ENCODE results near the gene RIPOR2.
"Not testable (repeated sequence)": the region's sequence is repeated elsewhere in the genome, so short reads cannot be mapped to it uniquely, and the experiment has no call there.

Gene RIPOR2

DNA sequence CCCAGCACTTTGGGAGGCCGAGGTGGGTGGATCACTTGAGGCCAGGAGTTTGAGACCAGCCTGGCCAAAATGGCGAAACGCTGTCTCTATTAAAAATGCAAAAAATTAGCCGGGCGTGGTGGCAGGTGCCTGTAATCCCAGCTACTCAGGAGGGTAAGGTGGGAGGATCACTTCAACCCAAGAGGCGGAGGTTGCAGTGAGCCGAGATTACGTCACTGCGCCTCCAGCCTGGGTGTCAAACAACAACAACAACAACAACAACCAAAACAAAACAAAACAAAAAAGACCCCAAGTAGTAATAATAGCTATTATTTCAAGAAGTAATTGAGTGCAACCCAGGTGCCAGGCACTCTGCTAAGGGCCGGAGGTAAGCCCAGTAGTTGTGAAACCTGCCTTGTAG is 21.7 kb downstream of the RIPOR2 start:
- H3K4me1 Mint-ChIP-seq: peaks cover 83% of the 10 kb centered on the region
- H3K27ac Mint-ChIP-seq: peak overlapping the region; percentile 98
- H3K9me3 Mint-ChIP-seq; DNase-seq (ENCODE audit: low spot score in 2 of 2); H3K27me3 Mint-ChIP-seq; ATAC-seq (ENCODE audit: low read depth): not testable (repeated sequence)
- H3K36me3 Mint-ChIP-seq: peaks cover 53% of the 10 kb centered on the region
- H3K4me3 Mint-ChIP-seq: peak overlapping the region; percentile 57

DNA sequence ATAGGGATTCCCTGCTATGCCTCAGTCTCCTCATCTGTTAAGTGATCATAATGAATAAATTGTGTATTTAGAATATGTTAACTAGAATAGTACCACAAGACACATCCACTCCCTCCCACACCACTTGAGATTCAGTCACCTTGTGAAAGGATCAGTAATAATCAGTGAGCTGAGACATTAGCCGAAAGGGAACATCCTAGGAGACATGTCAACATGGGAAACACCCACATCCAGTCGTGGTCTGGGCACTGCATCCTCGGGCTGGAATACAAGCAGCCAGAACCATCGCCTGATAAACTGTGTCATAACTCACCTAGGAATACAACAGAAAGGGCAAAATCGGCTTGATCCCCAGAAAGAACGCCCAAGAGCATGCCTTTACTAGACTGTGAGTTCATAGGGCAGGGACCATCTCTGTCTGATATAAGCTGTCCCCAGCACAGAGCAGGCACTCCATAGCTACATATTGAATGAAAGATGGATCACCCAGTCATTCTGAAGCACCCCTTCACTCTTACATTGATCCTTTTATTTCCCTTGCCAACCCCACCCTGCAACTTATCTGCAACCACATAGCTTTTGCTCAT is 23.9 kb downstream of the RIPOR2 start:
- H3K4me1 Mint-ChIP-seq: peaks cover 85% of the 10 kb centered on the region
- no peak for DNase-seq (ENCODE audit: low spot score in 2 of 2)
- no peaks in the 10 kb centered on the region for H3K27me3 Mint-ChIP-seq
- ATAC-seq (ENCODE audit: low read depth): no peak
- no peaks in the 10 kb centered on the region for H3K9me3 Mint-ChIP-seq
- H3K4me3 Mint-ChIP-seq: peak overlapping the region; percentile 90
- H3K27ac Mint-ChIP-seq: peak overlapping the region; percentile 98
- peaks cover 59% of the 10 kb centered on the region for H3K36me3 Mint-ChIP-seq

DNA sequence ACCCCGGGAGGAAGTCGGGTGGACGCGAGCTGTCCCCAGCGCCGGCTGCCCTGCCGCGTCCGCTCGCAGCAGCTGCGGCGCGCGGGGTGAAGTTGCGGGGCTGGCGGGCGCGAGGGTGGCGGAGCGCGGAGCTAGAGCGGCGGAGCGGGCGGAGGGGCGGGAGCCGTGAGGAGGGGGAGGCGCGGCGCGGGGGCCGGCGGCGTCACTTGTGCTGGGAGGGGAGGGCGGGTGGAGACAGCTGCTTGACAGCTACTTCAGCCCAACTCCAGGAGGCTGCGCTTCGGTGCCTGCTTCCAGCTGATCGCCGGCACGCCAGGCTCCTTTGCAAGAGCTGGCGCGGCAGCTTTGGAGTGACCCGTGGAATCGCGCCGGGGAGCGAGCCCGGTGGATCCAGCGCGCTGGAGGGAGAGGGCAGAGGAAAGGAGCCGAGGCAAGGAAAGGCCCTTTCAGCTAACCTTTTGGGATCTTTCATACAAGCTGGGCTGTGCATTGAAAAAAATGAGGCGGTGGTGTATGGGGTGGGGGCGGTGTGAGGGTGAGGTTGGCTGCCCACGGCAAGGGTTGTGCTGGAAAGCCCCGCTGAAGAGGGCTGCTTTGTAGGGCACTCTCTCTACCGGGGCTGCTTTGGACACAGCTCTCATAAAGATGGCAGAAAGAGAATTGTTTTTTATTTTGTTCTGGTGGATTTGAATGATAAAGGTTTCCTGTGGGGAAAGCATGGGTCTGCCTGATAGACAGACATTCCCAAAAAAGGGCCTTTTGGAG is 24.6 kb downstream of the RIPOR2 start:
- no peaks in the 10 kb centered on the region for H3K9me3 Mint-ChIP-seq
- H3K4me1 Mint-ChIP-seq: peaks cover 83% of the 10 kb centered on the region
- peak overlapping the region; percentile 98 for H3K27ac Mint-ChIP-seq
- no peaks in the 10 kb centered on the region for H3K27me3 Mint-ChIP-seq
- peaks cover 60% of the 10 kb centered on the region for H3K36me3 Mint-ChIP-seq
- ATAC-seq (ENCODE audit: low read depth) (peak; percentile 25), DNase-seq (ENCODE audit: low spot score in 2 of 2) (no peak)
- peak overlapping the region; percentile 90 for H3K4me3 Mint-ChIP-seq

DNA sequence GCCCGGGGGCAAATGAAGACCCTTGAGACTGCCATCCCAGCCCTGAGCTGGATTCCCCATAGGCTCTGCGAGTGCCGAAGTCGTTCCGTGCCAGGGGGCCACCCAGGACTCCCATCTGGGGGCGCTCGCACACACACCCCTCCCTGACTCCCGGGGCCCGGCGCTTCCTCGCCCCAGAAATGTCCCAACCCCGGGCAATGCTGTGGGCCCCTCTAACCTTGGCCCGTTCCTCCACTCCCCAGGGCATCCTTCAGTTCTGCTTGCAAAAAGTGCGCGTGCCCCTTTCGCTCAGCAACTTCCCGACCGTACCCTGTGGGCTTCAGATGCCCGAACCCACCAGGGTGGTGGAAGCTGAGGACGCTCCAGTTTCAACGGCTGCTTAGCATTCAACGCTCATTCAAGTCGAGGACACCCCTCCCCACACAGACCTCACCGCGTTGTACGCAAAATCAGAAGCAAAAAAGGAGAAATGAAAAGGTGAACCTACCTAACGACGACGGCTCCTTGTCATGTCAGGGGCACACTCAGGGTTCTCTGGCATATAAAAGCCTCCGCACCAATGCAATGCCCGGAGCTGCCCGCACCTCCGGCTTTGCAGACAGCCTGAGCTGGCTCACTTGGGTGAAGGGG is 25.3 kb downstream of the RIPOR2 start:
- DNase-seq (ENCODE audit: low spot score in 2 of 2) (peak; percentile 60), ATAC-seq (ENCODE audit: low read depth) (peak; percentile 79)
- no peaks in the 10 kb centered on the region for H3K9me3 Mint-ChIP-seq
- peak overlapping the region; percentile 90 for H3K4me3 Mint-ChIP-seq
- peak overlapping the region; percentile 98 for H3K27ac Mint-ChIP-seq
- peaks cover 57% of the 10 kb centered on the region for H3K36me3 Mint-ChIP-seq
- H3K27me3 Mint-ChIP-seq: no peaks in the 10 kb centered on the region
- peaks cover 83% of the 10 kb centered on the region for H3K4me1 Mint-ChIP-seq

DNA sequence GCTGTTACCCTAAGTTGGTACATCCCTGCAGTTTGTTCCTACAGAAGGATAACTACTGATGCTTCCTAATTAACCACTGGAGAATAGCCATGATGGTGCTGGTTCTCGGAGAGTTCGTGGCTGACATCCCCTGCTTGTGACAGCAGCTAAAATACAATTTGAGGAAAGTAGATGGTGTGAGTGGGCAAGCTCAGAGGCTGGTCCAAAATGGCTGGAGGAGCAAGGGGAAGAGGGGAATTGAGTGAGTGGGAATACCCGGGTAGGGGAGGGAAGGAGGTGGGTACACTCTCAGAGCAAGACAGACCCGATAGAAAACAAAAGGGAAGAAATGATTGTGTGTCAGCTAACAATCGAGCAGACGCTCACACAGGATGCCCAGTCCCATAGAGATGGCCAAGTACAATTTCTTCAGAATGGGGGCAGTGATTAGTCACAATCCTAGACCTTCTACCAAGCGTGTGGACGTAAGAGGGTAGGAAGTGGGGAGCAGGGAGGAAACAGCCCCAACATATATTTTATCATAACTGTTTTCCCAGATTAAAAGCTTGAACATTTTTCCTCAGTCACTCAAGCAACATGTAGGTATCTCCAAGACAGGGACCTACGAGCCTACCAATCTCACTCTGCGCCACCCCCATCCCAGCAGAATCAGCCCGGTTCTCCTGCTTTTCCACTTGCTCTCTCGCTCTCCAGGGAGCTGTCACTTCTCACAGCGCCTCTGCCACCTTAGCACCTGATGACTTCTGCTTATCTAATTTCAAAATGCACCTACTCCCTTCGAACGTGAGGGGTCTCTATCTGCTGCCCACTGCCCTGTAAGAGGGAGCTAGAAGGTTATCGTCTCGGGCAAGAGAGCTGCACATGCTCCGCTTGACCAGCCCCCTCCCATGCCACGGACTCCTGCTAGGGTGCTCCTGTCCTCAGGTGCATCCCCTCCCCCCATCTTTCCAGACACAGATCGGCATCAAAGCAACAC is 26.2 kb downstream of the RIPOR2 start:
- Mint-ChIP-seq H3K36me3 (peaks cover 58% of the 10 kb centered on the region), H3K4me3 (peak overlapping the region; percentile 90), H3K4me1 (peaks cover 80% of the 10 kb centered on the region), H3K9me3 (no peaks in the 10 kb centered on the region), H3K27me3 (no peaks in the 10 kb centered on the region), H3K27ac (peak overlapping the region; percentile 98)
- DNase-seq (ENCODE audit: low spot score in 2 of 2): peak; percentile 19 to 22
- ATAC-seq (ENCODE audit: low read depth): peak; percentile 33

DNA sequence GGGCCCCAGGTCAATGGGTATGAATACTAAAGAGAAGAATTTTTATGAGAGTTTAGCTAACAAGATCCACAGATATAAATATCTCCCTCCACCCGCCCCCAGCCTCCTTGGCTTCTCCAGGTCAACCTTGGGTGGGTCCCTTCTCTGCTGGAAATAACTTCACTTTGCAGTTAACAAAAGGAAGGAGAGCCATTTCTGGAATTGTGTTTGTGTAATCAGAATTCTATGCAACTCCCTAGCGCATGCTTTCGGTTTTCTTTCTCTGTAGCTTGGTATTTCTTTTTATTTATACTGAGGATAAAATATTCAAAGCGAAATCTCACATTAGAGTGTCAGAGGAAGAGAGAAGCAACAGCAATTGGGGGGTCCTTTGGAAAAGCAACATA is 27.1 kb downstream of the RIPOR2 start:
- Mint-ChIP-seq H3K36me3 (peaks cover 65% of the 10 kb centered on the region), H3K9me3 (no peaks in the 10 kb centered on the region), H3K27me3 (no peaks in the 10 kb centered on the region), H3K27ac (peak overlapping the region; percentile 98), H3K4me1 (peaks cover 81% of the 10 kb centered on the region), H3K4me3 (peak overlapping the region; percentile 90)
- ATAC-seq (ENCODE audit: low read depth) (no peak), DNase-seq (ENCODE audit: low spot score in 2 of 2) (no peak)

DNA sequence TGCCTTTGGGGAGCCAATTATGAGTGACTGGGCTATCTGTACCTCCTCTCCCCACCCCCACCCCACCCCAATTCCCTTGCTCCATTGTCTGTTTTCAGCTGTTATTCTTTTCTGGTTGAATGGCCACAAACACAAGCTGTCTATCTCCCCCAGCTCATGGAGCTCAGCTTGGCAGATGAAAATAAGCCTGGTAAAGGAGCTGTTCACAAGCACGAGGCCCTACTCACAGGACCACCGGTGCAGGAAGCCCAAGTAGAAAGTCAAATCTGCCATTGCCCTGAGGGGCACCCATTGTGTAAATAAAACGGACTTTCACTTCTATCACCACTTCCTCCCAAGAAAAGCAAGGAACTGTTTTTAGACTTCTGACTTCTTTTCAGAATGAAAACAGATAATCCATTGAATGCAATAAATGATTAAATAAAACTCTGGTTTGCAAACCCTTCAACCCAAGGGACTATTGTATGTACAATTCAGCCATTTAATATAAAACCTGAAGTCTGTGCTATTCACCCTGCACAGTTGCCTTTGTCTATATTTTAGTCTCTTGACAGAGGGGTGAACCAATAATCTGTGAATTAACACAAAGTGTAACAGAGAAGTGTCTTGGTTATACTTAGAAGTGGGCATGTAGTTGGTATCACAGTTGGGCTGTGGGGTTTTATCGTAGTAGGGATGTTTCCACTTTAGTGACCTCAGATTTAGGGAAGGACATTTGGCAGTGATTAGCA is 27.7 kb downstream of the RIPOR2 start:
- Mint-ChIP-seq H3K27ac (peak overlapping the region; percentile 98), H3K4me3 (peak overlapping the region; percentile 90), H3K9me3 (no peaks in the 10 kb centered on the region), H3K36me3 (peaks cover 65% of the 10 kb centered on the region), H3K27me3 (no peaks in the 10 kb centered on the region), H3K4me1 (peaks cover 77% of the 10 kb centered on the region)
- peak; percentile 11 for ATAC-seq (ENCODE audit: low read depth)
- DNase-seq (ENCODE audit: low spot score in 2 of 2): no peak

DNA sequence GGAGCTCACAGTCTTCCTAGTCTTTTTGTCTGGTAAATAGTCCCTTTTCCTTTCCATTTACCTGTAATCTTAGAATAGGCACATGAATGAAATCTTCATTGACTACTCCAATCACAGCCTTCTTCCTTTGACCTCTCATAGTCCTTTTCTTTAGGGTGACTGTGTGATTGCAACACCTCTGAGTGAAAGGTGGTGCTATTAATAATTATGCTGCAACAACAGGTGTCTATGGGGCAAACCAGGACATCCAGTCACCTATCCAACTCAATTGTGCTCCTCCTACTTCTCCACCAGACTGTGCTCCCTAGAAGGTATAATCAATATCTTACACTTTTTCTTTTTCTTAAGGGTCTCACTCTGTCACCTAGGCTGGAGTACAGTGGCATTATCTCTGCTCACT is 29.4 kb downstream of the RIPOR2 start:
- H3K36me3 Mint-ChIP-seq: peaks cover 64% of the 10 kb centered on the region
- peak overlapping the region; percentile 69 for H3K27ac Mint-ChIP-seq
- no peak for DNase-seq (ENCODE audit: low spot score in 2 of 2)
- H3K4me1 Mint-ChIP-seq: peaks cover 74% of the 10 kb centered on the region
- no peaks in the 10 kb centered on the region for H3K9me3 Mint-ChIP-seq
- H3K4me3 Mint-ChIP-seq: peak overlapping the region; percentile 45
- ATAC-seq (ENCODE audit: low read depth): no peak
- H3K27me3 Mint-ChIP-seq: no peaks in the 10 kb centered on the region

DNA sequence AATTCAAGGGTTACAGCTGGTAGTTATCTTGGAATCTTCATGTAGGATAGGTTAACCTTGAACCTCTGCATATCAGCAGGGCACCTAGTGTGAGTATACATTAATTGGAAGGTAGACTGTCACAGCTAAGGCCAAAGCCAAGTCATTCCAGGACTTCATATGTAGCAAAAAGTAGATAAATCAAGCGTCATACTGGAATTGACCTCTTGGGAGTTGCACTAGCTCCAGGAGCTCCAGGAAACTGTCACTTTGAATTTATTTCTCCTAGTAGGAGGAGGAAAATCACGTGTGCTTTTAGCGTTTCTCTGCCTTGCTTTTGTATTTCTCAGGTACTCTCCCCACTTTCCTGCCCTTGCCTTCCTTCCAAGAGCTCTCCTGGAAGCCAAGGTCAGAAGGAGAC is 30.3 kb downstream of the RIPOR2 start:
- DNase-seq (ENCODE audit: low spot score in 2 of 2): no peak
- Mint-ChIP-seq H3K9me3 (no peaks in the 10 kb centered on the region), H3K4me1 (peaks cover 76% of the 10 kb centered on the region), H3K27me3 (no peaks in the 10 kb centered on the region), H3K4me3 (no peak overlapping the region), H3K27ac (peak overlapping the region; percentile 69), H3K36me3 (peaks cover 67% of the 10 kb centered on the region)
- ATAC-seq (ENCODE audit: low read depth): no peak

DNA sequence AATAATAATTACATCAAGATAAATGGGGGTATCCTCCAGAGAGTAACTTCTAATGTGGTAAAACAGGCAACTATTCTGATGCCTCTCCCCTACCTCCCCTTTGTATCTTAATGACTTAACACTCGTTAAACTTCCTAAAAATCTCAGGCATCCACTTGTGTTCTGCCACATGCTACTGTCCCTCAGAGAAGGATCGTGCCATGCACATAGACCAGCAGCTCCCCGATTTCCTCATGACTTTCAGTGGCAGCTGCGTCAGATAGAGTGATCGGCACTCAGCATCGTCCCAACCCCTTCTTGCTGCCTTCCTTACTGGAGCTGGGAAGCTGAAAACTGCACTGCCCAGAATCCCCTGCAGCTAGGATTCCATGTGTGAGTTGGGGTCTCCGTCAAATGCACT is 32.1 kb downstream of the RIPOR2 start:
- H3K4me1 Mint-ChIP-seq: peaks cover 71% of the 10 kb centered on the region
- peak overlapping the region; percentile 69 for H3K27ac Mint-ChIP-seq
- H3K27me3 Mint-ChIP-seq: no peaks in the 10 kb centered on the region
- no peak overlapping the region for H3K4me3 Mint-ChIP-seq
- H3K36me3 Mint-ChIP-seq: peaks cover 63% of the 10 kb centered on the region
- DNase-seq (ENCODE audit: low spot score in 2 of 2) (no peak), ATAC-seq (ENCODE audit: low read depth) (no peak)
- H3K9me3 Mint-ChIP-seq: no peaks in the 10 kb centered on the region

DNA sequence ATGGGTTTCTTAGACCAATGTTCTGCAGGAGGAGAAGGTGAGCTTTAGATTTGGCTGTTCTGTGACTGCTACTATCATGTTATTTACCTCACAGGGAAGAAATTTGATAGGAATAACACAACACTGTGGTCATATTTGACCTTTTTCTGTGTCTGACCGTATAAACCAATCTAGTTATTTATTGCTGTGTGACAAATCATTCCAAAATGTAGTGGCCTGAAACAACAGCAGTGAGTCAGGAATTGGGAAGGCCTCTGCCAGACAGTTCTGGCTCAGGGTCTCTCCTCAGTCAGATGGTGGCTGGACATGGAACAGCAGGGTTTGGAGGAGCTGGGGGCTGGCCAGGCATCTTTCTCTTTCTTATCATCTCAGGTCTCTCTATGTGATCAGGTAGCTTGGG is 33.0 kb downstream of the RIPOR2 start:
- H3K36me3 Mint-ChIP-seq: peaks cover 68% of the 10 kb centered on the region
- DNase-seq (ENCODE audit: low spot score in 2 of 2): no peak
- H3K4me1 Mint-ChIP-seq: peaks cover 73% of the 10 kb centered on the region

DNA sequence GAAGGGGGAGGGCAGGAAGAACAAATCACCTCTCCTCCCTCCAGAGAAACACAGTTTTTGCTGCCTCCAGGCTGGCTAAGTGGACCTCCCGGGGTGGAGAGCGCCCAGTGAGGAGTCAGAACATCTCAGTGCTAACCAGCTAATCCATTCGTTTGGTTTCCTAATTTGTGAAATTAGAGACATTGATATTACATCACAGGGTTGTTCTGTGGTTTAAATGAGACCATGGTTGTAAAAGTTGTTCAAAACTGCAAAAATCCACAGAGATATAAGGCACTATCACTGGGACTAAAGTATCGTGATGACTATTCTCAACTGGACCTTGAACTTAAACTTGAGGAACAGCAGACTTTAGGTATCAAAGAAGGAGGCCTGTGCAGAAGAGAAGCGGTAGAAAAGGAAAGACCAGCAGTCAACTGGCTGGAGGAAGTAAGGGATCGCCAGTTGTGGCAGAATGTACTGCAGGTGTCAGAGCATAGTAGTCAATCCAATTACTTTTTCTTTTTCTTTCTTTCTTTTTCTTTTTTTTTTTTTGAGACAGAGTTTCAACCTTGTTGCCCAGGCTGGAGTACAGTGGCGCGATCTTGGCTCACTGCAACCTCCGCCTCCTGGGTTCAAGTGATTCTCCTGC is 33.9 kb downstream of the RIPOR2 start:
- no peaks in the 10 kb centered on the region for H3K27me3 Mint-ChIP-seq
- H3K27ac Mint-ChIP-seq: peak overlapping the region; percentile 88
- no peaks in the 10 kb centered on the region for H3K9me3 Mint-ChIP-seq
- H3K4me1 Mint-ChIP-seq: peaks cover 74% of the 10 kb centered on the region
- DNase-seq (ENCODE audit: low spot score in 2 of 2) (no peak), ATAC-seq (ENCODE audit: low read depth) (peak; percentile 35)
- H3K36me3 Mint-ChIP-seq: peaks cover 70% of the 10 kb centered on the region
- H3K4me3 Mint-ChIP-seq: peak overlapping the region; percentile 46

More for the DNA sequence above, 33.0 kb downstream of the RIPOR2 start:
- peak overlapping the region; percentile 82 for H3K27ac Mint-ChIP-seq
- no peaks in the 10 kb centered on the region for H3K9me3 Mint-ChIP-seq
- H3K27me3 Mint-ChIP-seq: no peaks in the 10 kb centered on the region
- ATAC-seq (ENCODE audit: low read depth): no peak
- H3K4me3 Mint-ChIP-seq: peak overlapping the region; percentile 0

Measured in memory B cell (primary cell).